NOMO-1 treated with dmso at 0.1 percent for 144 hours (cell line): ENCODE results near the gene SEMA4A.

Experiments used
- DNase-seq: peaks from one replicate; lab custom pipeline; 2025; ENCODE audit not compliant: unreplicated experiment; lab: John Stamatoyannopoulos, UW

The SEMA4A gene

GRCh38 chr1:156226116-156226538, 72.7 kb downstream of the SEMA4A start:
- no peak for DNase-seq

- no peak for DNase-seq
Observed at GRCh38 chr1:156226782-156227181, 73.4 kb downstream of the SEMA4A start.
